GM21367 (cell line): ENCODE data around the gene PTPRN.
A peak's percentile ranks its signal among the peaks of the same experiment; 100 is the strongest.

ENCODE experiments used
- ATAC-seq: cut with Tn5 transposase; IDR thresholded peaks from one replicate; pipeline ENCODE4 v1.9.1; 2021; ENCODE audit not compliant: unreplicated experiment

The PTPRN gene

DNA sequence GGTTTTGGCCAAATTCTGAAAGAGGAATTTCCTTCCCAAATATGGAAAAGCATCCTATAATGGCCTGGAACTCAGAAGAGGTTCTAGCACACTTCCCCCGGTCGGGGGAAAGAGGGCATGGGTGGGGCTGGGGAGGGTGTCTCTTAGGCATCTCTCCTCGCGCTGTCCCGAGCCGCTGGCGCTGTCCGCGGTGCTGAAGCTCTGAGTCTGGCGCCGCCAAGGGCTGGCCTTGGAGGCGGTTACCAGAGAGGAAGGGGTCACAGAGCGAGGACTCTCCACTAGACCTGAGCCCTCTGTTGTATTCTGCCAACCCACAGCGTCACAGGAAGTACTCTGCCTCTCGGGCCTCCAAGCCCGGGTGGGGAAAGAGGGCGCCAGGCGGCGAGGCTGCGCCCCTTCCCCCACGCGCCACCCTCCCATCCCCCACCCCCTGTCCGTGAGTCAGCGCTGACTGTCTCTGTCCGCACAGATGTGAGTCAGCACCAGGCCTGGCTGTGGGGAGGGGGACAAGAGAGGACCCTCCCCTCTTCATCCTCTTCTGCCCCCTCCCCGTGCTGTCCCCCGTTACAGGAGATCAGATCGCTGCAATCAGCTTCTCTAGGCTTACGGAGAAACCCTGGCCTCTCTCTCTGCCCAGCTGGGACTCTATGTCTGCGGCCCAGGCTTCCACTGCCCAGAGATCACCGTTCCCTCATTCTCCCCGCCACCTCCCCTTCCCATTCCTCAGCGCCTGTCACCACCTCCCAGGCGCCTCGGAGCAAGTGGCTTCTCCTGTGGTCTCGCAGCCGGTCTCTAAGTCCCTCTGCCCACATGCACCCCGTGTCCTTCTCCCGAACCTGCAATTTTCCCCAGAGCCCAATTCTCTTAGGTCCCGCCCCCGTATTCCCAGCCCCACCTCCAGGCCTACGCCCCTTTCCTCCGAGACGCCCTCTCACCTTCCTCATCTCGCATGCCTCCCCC, 779 bp downstream of the PTPRN start:
- no peak for ATAC-seq

DNA sequence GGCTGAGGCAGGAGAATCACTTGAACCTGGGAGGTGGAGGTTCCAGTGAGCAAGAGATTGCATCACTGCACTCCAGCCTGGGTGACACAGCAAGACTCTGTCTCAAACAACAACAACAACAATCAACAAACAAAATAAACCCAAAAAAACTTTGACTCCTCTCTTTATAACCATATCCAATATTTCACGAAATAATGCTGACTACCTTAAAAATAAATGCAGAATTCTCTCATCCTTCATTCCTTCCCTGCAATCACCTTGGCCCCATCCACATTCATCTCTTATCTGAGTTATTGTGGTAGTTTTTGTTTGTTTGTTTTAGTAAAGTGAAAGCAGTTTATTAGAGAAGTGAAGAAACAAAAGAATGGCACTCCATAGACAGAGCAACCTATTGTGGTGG, 3.2 kb downstream of the PTPRN start:
- no peak for ATAC-seq

DNA sequence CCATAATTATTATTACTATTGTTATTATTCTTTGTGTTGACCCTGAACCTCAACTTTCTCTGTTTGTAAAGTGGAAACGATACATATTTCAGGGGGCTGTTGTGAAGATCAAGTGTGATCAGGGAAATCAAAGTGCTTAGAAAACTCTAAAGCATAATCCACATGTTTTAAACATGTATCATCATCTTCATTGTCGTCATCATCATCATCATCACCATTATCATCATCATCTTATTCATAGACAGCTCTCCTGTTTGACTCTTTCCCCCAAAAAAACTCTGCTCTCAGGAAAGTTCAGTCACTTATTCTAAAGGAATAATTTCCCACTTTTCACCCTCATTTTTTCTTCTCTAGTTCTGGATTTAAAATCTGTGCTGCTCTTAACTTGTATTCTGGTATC, 5.0 kb downstream of the PTPRN start:
- no peak for ATAC-seq

DNA sequence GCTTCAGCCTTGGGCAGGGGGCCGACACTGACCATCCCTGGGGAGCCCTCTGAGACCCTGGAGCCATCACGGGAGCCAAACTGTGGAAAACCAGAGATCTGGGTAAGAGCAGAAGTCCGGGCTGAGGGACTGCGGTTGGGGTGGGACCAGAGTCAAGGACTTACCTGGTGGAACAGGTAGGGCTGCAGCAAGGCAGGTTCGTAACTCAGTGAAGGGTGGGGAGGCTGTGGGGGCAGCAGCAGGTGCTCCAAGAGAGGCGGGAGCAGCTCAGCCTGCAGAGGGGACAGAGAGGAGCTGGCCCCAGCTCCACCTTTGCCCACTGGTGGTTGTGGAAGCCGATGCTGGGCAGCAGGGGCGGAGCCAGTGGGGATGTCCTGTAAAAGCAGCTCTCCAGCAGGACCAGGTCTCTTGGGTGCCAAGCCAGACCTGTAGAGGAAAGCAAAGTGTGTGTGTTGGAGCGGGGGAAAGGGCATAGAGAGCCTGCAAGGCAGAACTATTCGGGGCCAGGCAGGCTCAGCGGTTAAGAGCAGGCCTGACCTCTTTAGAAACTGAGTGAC, 6.7 kb downstream of the PTPRN start:
- no peak for ATAC-seq

DNA sequence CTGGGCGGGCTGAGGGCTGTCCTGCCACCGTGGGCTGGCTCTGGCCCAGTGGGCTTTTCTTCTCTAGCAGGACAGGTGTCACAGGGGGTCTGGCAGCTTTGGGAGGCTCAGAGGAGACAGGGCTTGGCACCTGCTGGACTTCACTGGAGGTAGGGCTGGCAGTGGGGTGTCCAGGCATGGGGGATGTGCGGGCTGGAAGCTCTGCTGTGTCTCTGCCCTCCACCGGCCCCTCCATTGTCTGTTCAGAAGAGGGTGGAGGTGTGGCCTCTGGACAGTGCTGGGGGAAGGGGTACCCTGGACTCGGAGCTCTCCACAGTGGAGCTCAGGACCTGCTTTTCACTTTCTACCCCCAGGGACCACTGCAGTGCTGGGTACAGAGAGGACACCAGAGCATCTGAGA, 9.2 kb downstream of the PTPRN start:
- no peak for ATAC-seq

DNA sequence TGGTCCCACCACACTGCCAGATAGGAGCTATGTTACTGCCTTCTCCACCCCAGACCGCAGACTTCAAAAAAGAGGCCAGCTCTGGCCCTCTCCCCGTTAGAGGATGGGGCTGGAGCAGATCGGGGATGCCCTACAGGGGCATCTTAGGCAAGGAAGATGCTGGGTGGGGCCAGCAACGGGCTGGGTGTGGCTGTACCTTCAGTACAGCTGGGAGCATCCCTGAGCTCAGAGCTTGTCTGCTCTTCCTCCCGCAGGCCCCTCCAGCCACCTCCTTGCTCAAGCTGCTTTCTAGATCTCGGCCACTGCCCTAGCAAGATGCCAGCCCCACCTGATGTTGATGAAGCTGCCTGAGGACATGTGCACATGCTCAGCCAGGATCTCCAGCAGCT, 9.8 kb downstream of the PTPRN start:
- no peak for ATAC-seq

DNA sequence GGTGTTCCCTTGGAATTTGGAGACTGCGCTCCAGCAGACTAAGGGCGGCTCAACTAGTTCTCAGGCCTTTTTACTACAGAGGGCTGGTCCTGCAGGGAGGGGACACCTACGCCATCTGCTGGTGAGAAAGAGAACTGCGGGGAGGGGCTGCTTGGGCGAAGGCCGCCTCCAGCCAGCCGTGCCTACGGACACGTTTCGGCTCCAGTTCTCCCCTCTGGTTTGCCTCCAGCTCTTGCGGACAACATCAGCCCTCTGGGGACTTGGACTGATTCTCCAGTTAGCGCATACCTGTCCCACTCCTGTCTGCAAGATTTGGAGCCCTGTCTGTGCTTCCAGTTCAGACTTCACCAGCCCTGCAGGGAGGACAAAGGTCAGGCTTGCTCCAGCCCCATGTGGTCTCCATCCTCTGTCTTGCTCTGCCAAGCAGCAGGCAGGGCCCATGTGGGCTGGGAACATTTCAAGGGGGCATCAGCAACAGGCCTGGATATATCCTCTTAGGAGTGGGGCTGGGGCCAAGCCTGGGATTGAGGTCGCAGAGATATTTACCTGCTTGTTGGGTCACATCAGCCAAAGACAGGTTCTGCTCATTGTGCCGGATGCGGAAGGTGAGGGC, 10.3 kb downstream of the PTPRN start:
- no peak for ATAC-seq

DNA sequence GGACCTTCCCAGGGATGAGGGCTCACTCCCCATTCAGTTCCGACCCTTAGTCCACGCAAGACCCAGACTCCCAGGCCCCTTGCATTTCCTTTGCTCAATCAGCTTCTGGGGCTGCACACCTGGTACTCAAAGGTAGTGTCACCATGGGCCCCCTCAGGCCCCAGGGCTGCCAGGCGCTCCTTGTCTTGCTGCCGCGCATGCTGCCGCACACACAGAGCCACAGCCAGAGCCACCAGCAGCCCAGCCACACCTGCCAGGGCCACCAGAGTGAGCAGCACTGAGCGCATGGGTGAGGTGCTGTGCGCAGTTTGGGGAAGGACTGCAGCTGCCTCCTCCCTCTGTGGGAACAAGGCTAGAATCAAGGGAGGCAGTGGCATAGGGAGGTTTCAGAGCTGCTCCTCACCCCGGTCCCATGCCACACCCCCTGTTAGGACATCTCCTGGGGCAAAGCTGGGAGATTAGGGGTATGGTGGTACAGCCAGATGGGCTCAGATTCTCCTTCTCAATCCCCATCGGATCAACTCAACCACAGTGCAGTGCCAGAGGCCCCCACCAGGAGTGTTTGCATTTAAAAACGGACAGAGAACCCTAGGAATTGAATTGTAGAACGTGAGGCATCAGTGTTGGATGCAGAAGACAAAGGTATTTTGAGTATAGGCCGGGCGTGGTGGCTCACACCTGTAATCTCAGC, 11.3 kb downstream of the PTPRN start:
- ATAC-seq: no peak

DNA sequence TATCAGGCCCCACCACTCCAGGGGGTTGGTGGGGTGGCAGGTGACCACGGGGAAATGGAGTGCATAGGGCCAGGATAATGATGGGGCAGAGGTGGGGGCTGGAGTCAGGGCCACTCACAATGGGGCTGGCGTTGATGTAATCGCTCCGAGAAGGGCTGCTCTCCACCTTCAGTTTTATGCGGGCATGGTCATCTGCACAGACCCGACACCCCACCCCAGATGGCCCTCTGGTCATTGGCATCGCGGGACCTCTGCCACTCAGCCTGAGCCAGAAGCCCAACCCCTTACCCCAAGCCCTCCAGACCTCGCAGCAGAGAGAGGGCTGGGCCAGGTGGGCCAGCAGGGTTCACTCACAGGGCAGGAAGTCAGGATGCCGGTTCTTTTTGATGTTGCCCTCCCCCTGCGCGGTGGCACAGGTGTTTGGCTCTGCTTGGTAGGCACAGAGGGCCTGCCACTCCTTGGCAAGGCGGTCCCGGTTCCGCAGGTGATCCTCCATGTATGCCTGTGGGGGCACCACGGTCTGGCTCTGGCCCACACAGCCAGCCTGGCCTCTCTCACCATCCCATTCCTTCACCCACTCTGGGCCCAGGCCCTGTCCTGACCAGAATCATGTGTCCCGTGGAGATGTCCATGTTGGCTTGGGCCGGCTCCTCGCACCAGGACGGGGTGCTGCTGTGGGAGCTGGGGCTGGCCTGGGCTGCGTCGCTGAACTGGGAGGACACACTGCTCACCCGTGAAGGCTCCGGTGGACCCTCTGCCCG, 12.4 kb downstream of the PTPRN start:
- ATAC-seq: no peak

DNA sequence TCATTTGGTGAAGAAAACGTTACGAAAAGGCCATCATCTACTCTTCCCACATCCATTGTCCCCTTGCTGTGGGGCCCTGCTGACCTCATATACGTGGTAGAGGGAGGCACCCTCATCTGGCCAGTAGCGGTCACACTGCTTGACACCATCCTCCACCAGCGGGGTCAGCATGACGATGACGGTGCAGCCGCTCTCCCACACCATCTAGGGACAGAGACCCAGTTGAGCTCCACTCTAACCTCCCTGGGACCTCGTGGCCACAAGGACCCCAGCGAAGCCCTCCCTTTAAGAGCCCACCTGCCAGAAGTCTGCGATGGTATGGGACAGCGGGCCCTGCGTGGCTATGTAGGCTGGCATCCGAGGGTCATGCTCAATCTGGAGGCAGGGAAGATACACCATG, 13.1 kb downstream of the PTPRN start:
- no peak for ATAC-seq

DNA sequence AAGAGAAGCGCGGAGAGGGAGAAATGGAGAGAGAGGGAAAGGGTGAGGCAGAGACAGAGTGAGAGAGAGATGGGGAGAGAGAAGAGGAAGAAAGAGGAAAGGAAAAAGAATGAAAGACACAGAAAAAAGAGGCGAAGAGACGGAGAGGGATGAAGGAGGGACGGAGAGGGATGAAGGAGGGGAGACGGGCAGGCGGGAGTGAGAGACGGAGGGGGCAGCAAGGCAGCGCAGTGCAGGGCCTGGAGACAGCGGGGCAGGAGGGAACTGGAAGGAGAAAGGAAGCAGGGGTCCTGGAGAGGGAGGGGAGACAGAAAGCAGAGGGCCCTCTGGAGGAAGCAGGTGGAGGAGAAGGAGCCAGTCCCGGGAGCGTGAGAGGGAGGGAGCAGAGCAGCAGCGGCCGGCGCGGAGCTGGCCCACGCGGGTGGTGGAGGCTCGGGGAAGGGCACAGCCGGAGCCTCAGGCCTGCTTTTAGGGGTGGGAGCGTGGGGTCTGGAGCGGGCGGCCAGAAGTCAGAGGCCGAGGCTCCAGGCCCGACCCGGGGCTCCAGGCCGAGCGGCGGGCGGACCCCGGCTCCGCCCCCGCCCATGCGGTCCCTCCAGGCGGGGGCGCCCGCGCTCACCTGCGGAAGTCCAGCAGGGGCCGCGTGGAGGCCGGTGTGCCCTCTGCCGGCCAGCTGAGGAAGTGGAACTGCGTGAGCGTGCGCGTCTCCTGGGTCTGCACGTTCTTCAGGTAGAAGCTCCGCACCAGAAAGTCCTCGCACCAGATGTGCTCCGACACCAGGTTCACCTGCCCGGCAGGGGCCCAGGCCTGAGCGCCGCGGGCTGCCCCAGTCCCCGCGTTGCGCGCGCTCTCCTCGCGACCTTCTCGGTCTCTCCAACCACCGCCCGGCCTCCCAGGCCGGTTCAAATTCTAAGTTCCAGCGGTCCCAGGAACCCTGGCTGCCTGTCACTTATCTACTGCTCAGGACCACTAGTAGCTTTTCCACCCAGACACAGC, 14.5 kb downstream of the PTPRN start:
- peak; percentile 86 for ATAC-seq

DNA sequence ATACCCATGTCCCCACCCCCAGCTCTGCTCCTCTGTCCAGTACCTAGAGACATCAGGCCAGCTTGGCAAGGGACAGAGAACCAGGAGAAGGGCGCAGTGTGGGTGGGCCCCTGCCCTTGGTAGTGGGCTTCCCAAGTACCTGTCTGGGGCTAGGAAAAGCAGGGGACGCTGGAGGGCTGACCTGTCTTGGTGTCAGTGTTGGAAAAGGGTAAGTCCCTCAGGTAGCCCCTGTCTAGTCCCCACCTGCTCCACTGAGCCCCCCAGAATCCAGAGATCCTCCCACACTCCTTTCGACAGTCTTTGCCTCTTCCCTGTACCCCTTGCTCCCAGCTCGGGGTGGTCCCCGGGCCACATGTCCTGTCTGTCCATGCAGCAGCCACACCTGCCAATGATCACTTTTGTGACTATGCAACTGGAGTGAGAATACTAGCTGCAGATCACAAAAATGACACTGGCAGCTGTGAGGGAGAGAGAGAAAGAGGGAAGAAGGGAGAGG, 15.4 kb downstream of the PTPRN start:
- ATAC-seq: no peak

DNA sequence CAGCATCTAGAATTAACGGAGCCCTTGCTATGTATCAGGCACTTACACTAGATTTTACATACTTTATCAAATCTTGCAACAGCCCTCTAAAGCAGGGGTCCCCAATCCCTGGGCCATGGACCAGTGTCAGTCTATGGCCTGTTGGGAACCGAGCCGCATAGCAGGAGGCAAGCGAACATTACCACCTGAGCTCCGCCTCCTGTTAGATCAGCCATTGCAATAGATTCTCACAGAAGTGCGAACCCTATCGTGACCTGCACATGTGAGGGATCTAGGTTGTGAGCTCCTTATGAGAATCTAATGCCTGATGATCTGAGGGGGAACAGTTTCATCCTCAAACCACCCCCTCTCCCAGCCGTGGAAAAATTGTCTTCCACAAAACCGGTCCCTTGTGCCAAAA, 16.6 kb downstream of the PTPRN start:
- no peak for ATAC-seq

DNA sequence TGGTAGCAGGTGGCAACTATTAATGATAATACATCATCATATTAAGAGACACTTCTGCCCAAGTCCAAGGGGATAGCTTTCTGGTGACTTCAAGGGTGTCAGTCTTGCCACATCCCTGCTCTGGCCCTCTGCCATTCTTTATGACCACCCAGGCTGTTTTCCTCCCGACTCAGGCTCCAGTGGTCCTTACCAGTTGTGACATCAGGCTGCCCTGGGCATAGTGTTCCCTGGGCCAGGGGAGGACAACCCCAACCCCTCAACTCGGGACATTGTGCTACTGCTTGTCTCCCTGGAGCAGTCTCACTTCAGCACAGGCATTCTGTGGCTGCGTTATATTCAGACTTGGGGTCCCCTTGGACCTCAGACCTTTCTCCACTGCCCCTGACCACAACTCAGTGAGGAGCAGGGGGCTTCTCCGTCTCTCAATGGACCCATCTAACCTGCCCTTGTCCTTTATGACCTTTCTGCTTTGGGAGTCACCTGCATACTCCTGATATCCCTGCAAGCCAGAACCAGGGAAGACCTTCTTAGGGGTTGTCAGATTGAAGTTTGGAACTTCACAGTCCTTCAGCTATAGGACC, 17.2 kb downstream of the PTPRN start:
- ATAC-seq: no peak

DNA sequence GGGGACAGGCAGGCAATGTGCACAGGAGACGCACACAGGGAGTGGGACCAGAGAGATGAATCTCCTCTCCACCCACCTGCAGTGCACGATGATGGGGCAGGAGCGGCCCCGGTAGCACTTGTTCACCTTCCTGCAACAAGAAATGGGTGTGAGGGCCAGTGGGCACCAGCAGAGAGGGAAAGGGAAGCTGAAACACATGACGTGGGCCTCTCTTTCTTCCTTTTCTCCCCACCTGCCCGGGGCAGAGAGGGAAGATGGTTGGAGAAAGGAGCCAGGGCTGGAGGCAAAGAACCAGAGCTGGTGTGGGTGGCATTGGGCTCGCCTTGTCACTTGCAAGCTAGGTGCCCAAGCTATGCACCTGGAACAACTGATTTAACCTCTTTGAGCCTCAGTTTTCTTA, 17.8 kb downstream of the PTPRN start:
- ATAC-seq: no peak

DNA sequence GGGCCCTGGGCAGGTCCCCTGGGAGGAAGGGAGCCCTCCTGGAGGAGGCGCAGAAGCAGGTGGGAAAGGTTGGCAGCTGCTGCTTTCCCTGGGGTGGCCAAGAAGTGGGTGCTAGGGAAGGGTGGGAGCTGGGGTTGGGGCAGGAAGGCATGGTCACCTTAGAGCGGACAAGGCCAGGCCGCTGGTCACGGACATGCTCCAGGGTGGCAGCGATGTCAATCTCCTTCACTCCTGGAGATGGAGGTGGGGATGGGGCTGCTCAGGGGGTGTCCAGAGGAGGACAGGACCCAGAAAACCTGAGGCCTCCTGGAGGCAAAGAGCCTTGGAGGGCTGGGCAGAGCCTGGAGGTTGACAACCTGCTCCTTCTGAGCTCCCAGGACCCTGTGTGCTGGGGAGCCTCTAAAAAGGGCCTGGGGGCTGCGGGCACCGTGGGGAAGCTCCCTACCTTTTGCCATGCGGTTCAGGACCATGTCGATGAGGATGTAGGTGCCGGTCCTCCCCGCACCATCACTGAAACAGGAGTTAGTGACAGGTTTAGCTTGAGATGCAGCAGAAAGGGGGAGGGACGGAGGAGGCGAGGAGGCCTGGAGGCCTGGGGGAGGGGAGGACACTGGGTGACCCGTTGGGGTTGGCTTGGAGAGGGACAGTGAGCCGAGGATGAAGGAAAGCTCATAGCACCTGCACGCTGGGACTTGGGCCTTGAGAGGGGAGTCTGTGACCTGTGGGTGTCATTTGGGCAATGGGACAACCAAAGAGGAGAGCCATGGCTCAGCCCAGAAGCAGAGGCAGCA, 18.6 kb downstream of the PTPRN start:
- ATAC-seq: no peak

DNA sequence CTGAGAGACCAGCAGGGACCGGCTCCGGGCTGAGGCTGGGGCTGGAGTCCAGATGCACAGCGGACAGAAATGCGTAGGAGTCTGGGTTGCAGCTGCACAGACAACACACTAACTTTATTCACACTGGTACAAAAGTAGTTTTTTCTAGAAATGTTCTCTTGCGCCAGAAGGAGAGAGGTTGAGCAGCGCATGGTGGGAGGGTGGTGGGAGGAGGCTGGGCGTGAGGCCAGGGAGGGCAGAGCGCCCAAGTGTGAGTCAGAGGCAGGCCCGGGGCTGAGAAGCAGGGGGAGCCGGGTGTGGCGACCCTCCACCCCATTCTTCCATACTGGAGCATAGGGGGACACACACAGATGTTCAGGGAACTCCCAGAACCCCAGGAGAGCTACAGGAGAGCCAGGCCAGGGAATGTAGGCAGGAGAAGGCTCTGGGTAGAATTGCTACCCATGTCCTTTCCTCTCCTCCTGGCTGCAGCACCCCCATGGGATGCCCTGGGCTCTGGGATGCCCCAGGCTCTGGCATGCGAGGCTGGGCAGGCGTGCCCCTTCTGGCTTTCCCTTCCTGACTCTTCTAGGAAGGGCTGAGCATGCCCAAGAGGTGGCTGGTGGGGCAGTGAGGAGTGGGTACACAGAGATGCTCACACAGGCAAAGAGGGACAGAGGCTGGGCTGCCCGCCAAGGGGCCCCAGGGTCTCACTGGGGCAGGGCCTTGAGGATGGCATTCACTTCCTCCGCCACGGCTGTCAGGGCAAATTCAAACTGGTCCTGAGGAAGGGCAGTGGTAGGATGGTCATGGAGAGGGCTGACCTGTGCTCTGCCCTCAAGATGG, 19.5 kb downstream of the PTPRN start:
- ATAC-seq: no peak

DNA sequence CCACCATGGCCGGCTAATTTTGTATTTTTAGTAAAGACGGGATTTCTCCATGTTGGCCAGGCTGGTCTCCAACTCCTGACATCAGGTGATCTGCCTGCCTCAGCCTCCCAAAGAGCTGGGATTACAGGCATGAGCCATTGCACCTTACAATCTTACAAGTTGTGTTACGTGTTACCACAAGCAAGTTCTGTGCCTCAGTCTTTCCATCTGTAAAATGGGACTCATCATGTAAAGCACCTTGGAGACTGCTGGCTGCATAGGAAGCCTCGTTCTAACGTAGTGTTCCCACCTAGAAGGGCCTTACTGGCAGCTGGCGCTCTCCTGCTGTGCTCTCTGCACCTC, 20.0 kb downstream of the PTPRN start:
- ATAC-seq: no peak
